Omental fat pad (tissue), 4 donors: ENCODE measurements around the gene CD300H. TPM values are rescaled to one million over a fixed set of nuclear protein-coding genes. Genes with fewer than 3 reads are reported as not detected.

ENCODE experiments used
- ATAC-seq: fragments of 150-250 bp; one replicate; pipeline ENCODE4 v1.9.1; 2016; ENCODE audit warnings: mild to moderate bottlenecking, moderate library complexity; ENCODE audit not compliant: low FRiP score
- DNase-seq: peaks from one replicate; pipeline ENCODE4 v3.0.0-alpha.2; 2019; ENCODE audit warnings: low spot score
- total RNA-seq, 4 donors: library from RNA; depleted of rRNA; stranded (reverse); fragments of >200 nt; gene quantifications; one replicate each; pipeline ENCODE4 v1.1.0, GENCODE V29; 2016
- TF ChIP-seq, protein P1 (sequence below), 3 donors: fragments of 450-650 bp; IDR thresholded peaks; one replicate each; pipeline ENCODE4 v1.5.1; 2016 to 2017; ENCODE audit warnings: antibody characterized with exemption in 3 of 3, mild to moderate bottlenecking in 3 of 3, moderate library complexity in 2 of 3

The CD300H gene
- total RNA-seq, 4 donors from 2014 or later = not detected

DNA sequence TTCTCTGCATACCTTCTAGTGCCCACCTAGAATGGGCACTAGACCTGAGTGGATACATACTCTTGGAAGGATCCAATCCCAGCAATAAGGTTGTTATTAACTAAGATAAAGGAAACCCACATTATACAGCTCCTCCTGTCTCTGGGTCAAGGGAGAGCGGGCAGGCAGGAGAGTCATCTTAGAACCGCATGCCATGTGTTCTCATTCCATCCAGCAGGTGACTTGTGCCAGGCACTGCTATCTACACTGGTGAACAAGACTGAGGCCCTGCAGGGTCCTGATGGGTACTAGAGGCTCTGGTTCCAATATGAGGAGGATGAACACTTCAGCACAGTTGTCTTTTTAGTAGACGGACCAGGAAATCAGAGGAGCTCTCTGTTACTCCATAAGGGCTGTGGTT, 5.9 kb upstream of the CD300H start:
- DNase-seq (no peak), ATAC-seq (no peak)
- TF ChIP-seq, protein P1, sequence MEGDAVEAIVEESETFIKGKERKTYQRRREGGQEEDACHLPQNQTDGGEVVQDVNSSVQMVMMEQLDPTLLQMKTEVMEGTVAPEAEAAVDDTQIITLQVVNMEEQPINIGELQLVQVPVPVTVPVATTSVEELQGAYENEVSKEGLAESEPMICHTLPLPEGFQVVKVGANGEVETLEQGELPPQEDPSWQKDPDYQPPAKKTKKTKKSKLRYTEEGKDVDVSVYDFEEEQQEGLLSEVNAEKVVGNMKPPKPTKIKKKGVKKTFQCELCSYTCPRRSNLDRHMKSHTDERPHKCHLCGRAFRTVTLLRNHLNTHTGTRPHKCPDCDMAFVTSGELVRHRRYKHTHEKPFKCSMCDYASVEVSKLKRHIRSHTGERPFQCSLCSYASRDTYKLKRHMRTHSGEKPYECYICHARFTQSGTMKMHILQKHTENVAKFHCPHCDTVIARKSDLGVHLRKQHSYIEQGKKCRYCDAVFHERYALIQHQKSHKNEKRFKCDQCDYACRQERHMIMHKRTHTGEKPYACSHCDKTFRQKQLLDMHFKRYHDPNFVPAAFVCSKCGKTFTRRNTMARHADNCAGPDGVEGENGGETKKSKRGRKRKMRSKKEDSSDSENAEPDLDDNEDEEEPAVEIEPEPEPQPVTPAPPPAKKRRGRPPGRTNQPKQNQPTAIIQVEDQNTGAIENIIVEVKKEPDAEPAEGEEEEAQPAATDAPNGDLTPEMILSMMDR (IDR thresholded peaks at IDR 0.05) = no peak

DNA sequence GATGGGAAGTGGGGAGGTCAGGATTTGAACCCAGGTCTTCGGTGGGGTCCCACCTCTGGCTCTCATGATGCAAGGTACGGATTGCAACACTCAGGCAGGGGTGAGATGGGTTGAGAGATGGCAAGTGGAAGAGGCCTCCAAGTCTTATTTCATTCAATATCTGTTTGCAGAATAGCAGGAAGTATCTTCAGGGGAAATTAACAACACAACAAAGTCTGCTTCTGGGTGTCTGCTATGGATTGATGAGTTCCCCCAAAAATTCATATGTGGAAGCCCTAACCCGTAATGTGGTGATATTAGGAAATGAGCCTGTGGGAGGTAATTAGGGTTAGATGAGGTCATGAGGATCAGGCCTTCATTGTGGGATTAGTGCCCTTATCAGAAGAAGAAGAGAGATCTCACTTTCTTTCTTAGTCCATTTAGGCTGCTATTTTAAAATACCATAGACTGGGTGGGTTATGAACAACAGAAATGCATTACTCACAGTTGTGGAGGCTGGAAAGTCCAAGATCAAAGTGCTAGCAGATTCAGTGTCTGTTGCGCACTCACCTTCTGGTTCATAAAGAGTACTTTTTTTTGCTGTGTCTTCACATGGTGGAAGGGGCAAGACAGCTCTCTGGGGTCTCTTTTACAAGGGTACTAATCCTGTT, 4.4 kb upstream of the CD300H start:
- no peak for DNase-seq
- TF ChIP-seq, protein P1 (IDR thresholded peaks at IDR 0.05) = no peak
- no peak for ATAC-seq

DNA sequence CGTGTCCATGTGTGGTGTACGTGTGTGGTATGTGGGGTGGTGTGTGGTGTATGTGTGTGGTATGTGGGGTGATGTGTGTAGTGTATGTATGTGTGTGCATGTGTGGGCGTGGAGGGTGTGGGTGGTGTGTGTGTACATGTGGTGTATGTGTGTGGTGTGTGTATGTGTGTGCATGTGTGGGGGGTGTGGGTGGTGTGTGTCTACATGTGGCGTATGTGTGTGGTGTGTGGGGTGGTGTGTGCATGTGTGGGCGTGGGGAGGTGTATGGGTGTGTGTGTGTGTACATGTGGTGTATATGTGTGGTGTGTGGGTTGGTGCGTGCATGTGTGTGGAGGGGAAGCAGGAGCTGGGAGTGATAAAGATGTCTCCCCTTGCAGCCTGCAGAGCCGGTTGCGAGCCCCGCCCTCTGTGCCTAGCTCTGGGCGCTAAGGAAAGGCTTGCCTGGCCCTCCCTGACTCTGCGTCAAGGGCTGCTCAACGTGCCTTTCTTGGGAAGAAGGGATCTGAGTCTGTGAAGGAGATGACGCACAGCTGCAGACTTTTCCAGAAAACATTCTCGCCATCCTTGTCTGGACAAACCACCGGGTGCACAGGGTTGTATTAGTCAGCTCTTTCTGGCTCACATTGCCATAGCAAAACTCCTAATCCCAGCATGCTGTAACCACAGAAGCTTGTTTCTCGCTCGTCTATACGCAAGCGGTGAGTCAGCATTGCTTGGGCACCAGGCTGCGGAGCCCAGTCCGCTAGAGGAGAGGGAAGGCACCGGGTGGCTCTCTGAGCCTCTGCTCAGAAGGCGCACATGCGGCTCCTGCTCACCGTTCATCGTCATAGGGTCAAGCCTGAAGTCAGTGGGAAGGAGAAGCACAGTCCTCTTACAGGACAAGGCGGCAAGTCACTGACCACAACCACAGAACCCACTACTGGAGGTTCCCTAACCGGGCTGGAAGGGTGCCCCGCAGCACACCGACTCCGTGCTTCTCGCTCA, 2.0 kb upstream of the CD300H start:
- TF ChIP-seq, protein P1 (IDR thresholded peaks at IDR 0.05) = no peak
- peak; percentile 50 for DNase-seq
- ATAC-seq = peak; percentile 91

DNA sequence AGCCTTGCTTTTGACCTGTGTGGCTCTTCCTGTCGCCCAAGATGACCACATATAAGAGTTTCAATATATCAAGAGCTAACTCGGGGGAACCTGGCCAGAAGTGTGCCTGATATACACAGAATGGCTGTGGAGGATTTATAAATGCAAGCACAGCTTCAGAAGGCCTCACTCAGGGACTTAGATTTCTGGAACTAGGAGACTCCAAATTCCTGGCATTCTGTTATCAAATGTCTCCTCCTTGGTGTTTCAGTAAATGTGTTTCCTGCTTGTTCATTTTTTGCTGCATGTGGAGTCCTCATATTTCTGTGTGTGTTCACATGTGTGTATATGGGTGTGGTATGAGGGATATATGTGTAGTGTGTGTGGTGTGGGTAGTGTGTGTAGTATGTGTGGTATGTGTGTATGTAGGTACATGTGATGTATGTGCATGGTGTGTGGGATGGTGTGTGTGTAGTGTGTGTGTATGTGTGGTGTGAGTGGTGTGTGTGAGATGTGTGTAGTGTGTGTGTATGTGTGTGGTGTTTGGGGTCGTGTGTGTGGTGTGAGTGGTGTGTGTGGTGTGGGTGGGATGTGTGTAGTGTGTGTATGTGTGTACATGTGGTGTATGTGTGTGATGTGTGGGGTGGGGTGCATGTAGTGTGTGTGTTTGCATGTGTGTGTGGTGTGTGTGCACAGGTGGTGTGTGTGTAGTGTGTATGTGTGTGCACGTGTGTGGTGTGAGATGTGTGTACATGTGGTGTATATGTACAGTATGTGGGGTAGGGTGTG, 981 bp upstream of the CD300H start:
- TF ChIP-seq, protein P1 (IDR thresholded peaks at IDR 0.05) = no peak
- no peak for DNase-seq
- ATAC-seq = no peak

DNA sequence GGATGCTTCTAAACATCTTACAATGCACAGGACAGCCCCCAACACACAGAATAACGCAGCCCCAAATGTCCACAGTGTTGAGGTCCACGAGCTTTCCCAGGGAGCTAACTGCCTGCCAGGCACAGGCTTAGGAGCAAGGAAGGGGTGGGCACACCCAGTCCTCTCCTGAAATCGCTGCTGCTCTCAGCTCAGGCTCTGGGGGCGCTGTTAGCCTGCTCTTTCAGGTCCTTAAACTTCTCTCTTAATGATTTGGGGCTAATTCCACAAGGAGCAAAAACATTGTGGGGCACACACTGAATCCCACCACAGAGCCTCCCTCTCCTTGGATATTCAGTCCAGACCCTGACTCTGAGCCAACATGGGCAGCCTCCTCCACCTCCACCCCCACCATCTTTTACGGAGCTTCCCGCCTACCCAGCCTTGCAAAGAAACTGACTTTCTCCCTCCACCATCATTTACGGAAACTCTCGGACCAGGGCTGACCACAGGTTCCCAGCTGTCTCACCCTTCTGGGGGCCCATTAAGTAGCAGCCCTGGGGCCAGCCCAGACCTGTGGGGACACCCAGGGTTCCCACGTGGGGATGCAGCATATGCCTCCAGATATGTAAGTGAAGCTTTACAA, 1.1 kb downstream of the CD300H start:
- DNase-seq (no peak), ATAC-seq (no peak)
- TF ChIP-seq, protein P1 (IDR thresholded peaks at IDR 0.05) = no peak

DNA sequence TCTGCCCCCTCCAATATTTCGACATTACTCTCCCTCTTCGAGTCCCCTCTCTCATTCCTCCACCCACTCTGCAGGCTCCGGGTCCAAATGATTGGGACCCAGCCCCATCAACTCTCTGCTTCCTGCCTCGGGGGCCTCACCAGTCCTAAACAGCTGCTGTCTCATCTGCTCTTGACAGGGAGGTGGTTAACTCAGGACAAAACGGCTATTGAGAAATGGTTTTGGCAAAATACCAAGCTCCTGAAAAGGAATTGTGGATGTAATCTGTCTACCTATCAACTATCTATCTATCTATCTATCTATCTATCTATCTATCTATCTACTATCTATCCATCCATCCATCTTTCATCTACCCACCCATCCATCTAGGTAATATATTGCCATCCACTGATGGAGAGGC, 2.2 kb downstream of the CD300H start:
- no peak for ATAC-seq
- TF ChIP-seq, protein P1 (IDR thresholded peaks at IDR 0.05) = no peak
- DNase-seq = no peak
